CD4-positive, alpha-beta T cell (primary cell): Measurements from ENCODE around the gene MCCC2. TPM values are rescaled to one million over a fixed set of nuclear protein-coding genes. Genes with fewer than 3 reads are reported as not detected.
"Not testable (repeated sequence)": the region's sequence is repeated elsewhere in the genome, so short reads cannot be mapped to it uniquely, and the experiment has no call there.

ENCODE experiments used
- ATAC-seq: fragments of 200-7000 bp; cut with Tn5 transposase; one replicate; pipeline ENCODE4 v1.10.0; 2022; ENCODE audit warnings: mild to moderate bottlenecking; ENCODE audit not compliant: poor library complexity
- CTCF ChIA-PET: fragments of 350-600 bp; sonication (Branson Sonifier 250); formaldehyde crosslinking; loops from one replicate; lab custom pipeline; 2021; ENCODE audit warnings: antibody characterized with exemption, inconsistent platforms; lab: Charles Lee
- POLR2A ChIA-PET: fragments of 350-600 bp; sonication (Branson Sonifier 250); formaldehyde crosslinking; loops from one replicate; lab custom pipeline; 2021; ENCODE audit warnings: antibody characterized with exemption, inconsistent platforms; lab: Charles Lee
- DNase-seq, 14 experiments: peaks; one replicate each; pipeline ENCODE4 v3.0.0-alpha.2; 2013 to 2020; ENCODE audit warnings: mixed read lengths in 2 of 14
- H3K27ac ChIP-seq, 2 donors: one replicate each; pipeline versions ENCODE4 v1.5.1 to v1.7.0; 2013; ENCODE audit warnings: low read length in 2 of 2, low read depth in 1 of 2, mild to moderate bottlenecking in 1 of 2
- H3K27me3 ChIP-seq, 2 experiments: 1 replicate in 1 of 2; 2 replicates in 1 of 2; pipeline versions ENCODE4 v1.6.1 to v1.7.0; 2013; ENCODE audit warnings: low read length in 2 of 2, control low read depth in 1 of 2, mild to moderate bottlenecking in 1 of 2, moderate library complexity in 1 of 2; ENCODE audit not compliant: insufficient read depth in 2 of 2, control insufficient read depth in 1 of 2
- H3K36me3 ChIP-seq: one replicate; pipeline ENCODE4 v1.6.1; 2013; ENCODE audit warnings: low read length, control low read depth; ENCODE audit not compliant: insufficient read depth
- H3K4me1 ChIP-seq: one replicate; pipeline ENCODE4 v1.6.1; 2013; ENCODE audit warnings: low read length, control low read depth; ENCODE audit not compliant: insufficient read depth
- H3K4me3 ChIP-seq: one replicate; pipeline ENCODE4 v1.5.1; 2013; ENCODE audit warnings: mild to moderate bottlenecking, low read length, moderate library complexity
- H3K9me3 ChIP-seq, 2 experiments: 1 replicate in 1 of 2; 2 replicates in 1 of 2; pipeline versions ENCODE4 v1.6.1 to v1.7.0; 2013; ENCODE audit warnings: low read length in 2 of 2, mild to moderate bottlenecking in 2 of 2, control low read depth in 1 of 2, moderate library complexity in 1 of 2; ENCODE audit not compliant: control insufficient read depth in 1 of 2, insufficient read depth in 1 of 2
- H3K27ac Mint-ChIP-seq: one replicate; pipeline ENCODE4 v1.8.0; 2020; ENCODE audit warnings: mixed read lengths
- H3K27me3 Mint-ChIP-seq: one replicate; pipeline ENCODE4 v1.8.0; 2021; ENCODE audit warnings: mixed read lengths
- H3K36me3 Mint-ChIP-seq: one replicate; pipeline ENCODE4 v1.8.0; 2021; ENCODE audit warnings: low read depth, mixed read lengths
- H3K4me1 Mint-ChIP-seq: one replicate; pipeline ENCODE4 v1.8.0; 2021; ENCODE audit warnings: low read depth, mixed read lengths
- H3K4me3 Mint-ChIP-seq: one replicate; pipeline ENCODE4 v1.8.0; 2020; ENCODE audit warnings: mild to moderate bottlenecking, mixed read lengths
- H3K9me3 Mint-ChIP-seq: one replicate; pipeline ENCODE4 v1.8.0; 2020; ENCODE audit warnings: mixed read lengths
- intact Hi-C, 2 experiments: fragments of 100-400 bp; cut with DNase I in 1 of 2; cut with micrococcal nuclease in 1 of 2; formaldehyde crosslinking; loops; one replicate each; pipeline versions ENCODE4 v1.15.1 to v1.9.0; 2023 to 2025; cut with DNase I, micrococcal nuclease
- polyA plus RNA-seq, 2 donors: library from polyadenylated mRNA; unstranded; fragments of 120-200 nt; gene quantifications; one replicate each; pipeline ENCODE4 v1.2.1, GENCODE V29; 2013
- total RNA-seq, 174 experiments: library from RNA in 2 of 174; stranded (reverse) in 2 of 174; gene quantifications; one replicate each; pipeline ENCODE4 v1.2.3 and lab custom pipeline; 2021 to 2026
- TF ChIP-seq, protein P1 (sequence below): fragments of 200-600 bp; IDR thresholded peaks from one replicate; pipeline ENCODE4 v1.8.0; 2022; ENCODE audit warnings: antibody characterized with exemption, mild to moderate bottlenecking

The MCCC2 gene
- total RNA-seq (10 to 100 TPM; 16.3 to 18.7 TPM), total RNA-seq (lab: John Stamatoyannopoulos, UW) (27.5 to 91.2 (median 57.0) reads per million in 172 experiments)
- polyA plus RNA-seq (2013, experiment 1 of 2), result 27.0 TPM
- 32.4 TPM for polyA plus RNA-seq (2013, experiment 2 of 2)

GRCh38 chr5:71586941-71587765 lies at the start of gene MCCC2:
Gene MCCC2 (plus strand): TSS chr5:71587340. CDS start chr5:71587426, 86 bp downstream.
- no peaks in the 10 kb centered on the region for H3K27me3 ChIP-seq
- TF ChIP-seq, protein P1, sequence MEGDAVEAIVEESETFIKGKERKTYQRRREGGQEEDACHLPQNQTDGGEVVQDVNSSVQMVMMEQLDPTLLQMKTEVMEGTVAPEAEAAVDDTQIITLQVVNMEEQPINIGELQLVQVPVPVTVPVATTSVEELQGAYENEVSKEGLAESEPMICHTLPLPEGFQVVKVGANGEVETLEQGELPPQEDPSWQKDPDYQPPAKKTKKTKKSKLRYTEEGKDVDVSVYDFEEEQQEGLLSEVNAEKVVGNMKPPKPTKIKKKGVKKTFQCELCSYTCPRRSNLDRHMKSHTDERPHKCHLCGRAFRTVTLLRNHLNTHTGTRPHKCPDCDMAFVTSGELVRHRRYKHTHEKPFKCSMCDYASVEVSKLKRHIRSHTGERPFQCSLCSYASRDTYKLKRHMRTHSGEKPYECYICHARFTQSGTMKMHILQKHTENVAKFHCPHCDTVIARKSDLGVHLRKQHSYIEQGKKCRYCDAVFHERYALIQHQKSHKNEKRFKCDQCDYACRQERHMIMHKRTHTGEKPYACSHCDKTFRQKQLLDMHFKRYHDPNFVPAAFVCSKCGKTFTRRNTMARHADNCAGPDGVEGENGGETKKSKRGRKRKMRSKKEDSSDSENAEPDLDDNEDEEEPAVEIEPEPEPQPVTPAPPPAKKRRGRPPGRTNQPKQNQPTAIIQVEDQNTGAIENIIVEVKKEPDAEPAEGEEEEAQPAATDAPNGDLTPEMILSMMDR, result no peak
- peaks cover 2% of the 10 kb centered on the region for H3K36me3 ChIP-seq
- H3K36me3 Mint-ChIP-seq, result no peaks in the 10 kb centered on the region
- peak within 1 kb of the TSS; percentile 98 for H3K4me3 Mint-ChIP-seq
- intact Hi-C loops, result loop anchor here (1.0 to 10.0 kb wide), 3 partner anchors 14 to 718 kb away; partner anchors contain the start of gene BDP1 (in 1 of the 2)
- no peaks in the 10 kb centered on the region for H3K9me3 ChIP-seq
- DNase-seq (peak; percentile 91 to 98 (median 94)), ATAC-seq (peak; percentile 98)
- ChIA-PET POLR2A (interaction anchor here (1.0 to 2.7 kb wide), 4 partner anchors 9 to 131 kb away, joined by 3 to 28 read pairs (median 4); partner anchors contain the start of gene BDP1), CTCF (interaction anchor here (7.8 kb wide), 1 partner anchor 14 kb away, joined by 55 read pairs; no protein-coding TSS in a partner anchor)
- H3K9me3 Mint-ChIP-seq, result no peaks in the 10 kb centered on the region
- H3K4me3 ChIP-seq, result peak within 1 kb of the TSS; percentile 89
- peak within 1 kb of the TSS; percentile 89 for H3K27ac Mint-ChIP-seq
- peaks cover 45% of the 10 kb centered on the region for H3K4me1 Mint-ChIP-seq
- H3K27me3 Mint-ChIP-seq, result no peaks in the 10 kb centered on the region
- peak within 1 kb of the TSS; percentile 87 to 90 for H3K27ac ChIP-seq
- H3K4me1 ChIP-seq, result peaks cover 33% of the 10 kb centered on the region

DNA sequence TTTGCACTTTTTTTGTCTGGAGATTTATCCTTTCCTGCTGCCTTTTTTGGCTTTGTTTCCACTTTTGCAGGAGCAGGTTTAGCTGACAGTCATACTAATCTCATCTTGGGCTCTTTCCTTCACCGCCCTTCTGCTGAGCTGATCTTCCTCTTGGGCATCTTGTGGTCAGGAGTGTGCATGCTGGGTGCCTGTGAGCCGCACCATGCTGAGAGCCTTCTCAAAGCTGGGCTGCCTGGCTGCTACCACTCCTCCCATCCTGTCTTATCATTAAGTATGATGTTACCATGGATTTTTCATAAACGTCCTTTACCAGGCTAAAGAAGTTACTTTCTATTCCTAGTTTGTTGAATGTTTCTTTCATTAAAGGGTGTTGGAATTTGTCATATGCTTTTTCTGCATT lies 49.5 kb upstream of the MCCC2 start:
- Mint-ChIP-seq H3K9me3 (no peaks in the 10 kb centered on the region), H3K36me3 (peaks cover 87% of the 10 kb centered on the region), H3K27me3 (no peaks in the 10 kb centered on the region), H3K27ac (no peak overlapping the region), H3K4me3 (no peak overlapping the region), H3K4me1 (peaks cover 12% of the 10 kb centered on the region)
- H3K27me3 ChIP-seq, result no peaks in the 10 kb centered on the region
- peaks cover 60% of the 10 kb centered on the region for H3K36me3 ChIP-seq
- H3K4me3 ChIP-seq, result no peak overlapping the region
- ATAC-seq, result no peak
- H3K4me1 ChIP-seq, result no peaks in the 10 kb centered on the region
- no peak for DNase-seq
- CTCF ChIA-PET, result no interaction called here
- H3K9me3 ChIP-seq, result no peaks in the 10 kb centered on the region
- TF ChIP-seq, protein P1, result no peak
- intact Hi-C loops, result no loop called here
- H3K27ac ChIP-seq, result no peak overlapping the region
- POLR2A ChIA-PET, result no interaction called here

- H3K27ac ChIP-seq, ATAC-seq, H3K4me1 Mint-ChIP-seq, H3K4me1 ChIP-seq, CTCF ChIA-PET, intact Hi-C loops, POLR2A ChIA-PET, H3K27me3 Mint-ChIP-seq, H3K9me3 Mint-ChIP-seq, DNase-seq, H3K4me3 Mint-ChIP-seq, H3K27ac Mint-ChIP-seq, H3K4me3 ChIP-seq, H3K27me3 ChIP-seq, H3K9me3 ChIP-seq: not testable (repeated sequence)
- H3K36me3 ChIP-seq, result peaks cover 67% of the 10 kb centered on the region
- peaks cover 80% of the 10 kb centered on the region for H3K36me3 Mint-ChIP-seq
Observed at GRCh38 chr5:71550885-71551284, 36.3 kb upstream of the MCCC2 start.

DNA sequence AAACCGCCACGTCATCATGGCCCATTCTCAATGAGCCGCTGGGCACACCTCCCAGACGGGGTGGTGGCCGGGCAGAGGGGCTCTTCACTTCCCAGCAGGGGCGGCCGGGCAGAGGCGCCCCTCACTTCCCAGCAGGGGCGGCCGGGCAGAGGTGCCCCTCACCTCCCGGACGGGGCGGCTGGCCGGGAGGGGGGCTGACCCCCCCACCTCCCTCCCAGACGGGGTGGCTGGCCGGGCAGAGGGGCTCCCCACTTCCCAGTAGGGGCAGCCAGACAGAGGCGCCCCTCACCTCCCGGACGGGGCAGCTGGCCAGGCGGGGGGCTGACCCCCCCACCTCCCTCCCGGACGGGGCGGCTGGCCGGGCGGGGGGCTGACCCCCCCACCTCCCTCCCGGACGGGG lies 35.6 kb upstream of the MCCC2 start:
- CTCF ChIA-PET, H3K9me3 Mint-ChIP-seq, H3K4me1 ChIP-seq, H3K4me1 Mint-ChIP-seq, H3K27me3 Mint-ChIP-seq, H3K9me3 ChIP-seq, H3K4me3 ChIP-seq, ATAC-seq, POLR2A ChIA-PET, H3K27ac Mint-ChIP-seq, intact Hi-C loops, H3K27ac ChIP-seq, DNase-seq, H3K4me3 Mint-ChIP-seq, H3K27me3 ChIP-seq: not testable (repeated sequence)
- peaks cover 65% of the 10 kb centered on the region for H3K36me3 ChIP-seq
- H3K36me3 Mint-ChIP-seq, result peaks cover 82% of the 10 kb centered on the region

DNA sequence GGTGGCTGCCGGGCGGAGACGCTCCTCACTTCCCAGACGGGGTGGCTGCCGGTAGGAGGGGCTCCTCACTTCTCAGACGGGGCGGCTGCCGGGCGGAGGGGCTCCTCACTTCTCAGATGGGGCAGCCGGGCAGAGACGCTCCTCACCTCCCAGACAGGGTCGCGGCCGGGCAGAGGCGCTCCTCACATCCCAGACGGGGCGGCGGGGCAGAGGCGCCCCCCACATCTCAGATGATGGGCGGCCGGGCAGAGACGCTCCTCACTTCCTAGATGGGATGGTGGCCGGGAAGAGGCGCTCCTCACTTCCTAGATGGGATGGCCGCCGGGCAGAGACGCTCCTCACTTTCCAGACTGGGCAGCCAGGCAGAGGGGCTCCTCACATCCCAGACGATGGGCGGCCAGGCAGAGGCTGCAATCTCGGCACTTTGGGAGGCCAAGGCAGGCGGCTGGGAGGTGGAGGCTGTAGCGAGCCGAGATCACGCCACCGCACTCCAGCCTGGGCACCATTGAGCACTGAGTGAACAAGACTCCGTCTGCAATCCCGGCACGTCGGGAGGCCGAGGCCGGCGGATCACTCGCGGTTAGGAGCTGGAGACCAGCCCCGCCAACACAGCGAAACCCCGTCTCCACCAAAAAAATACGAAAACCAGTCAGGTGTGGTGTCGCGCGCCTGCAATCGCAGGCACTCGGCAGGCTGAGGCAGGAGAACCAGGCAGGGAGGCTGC lies 35.0 kb upstream of the MCCC2 start:
- H3K9me3 ChIP-seq, H3K27me3 ChIP-seq, H3K27ac ChIP-seq, H3K27me3 Mint-ChIP-seq, intact Hi-C loops, H3K4me3 Mint-ChIP-seq, H3K4me1 Mint-ChIP-seq, DNase-seq, H3K4me1 ChIP-seq, CTCF ChIA-PET, H3K27ac Mint-ChIP-seq, ATAC-seq, H3K9me3 Mint-ChIP-seq, POLR2A ChIA-PET, H3K4me3 ChIP-seq: not testable (repeated sequence)
- H3K36me3 Mint-ChIP-seq, result peaks cover 81% of the 10 kb centered on the region
- peaks cover 66% of the 10 kb centered on the region for H3K36me3 ChIP-seq
